OCI-LY3 (cell line): Measurements from ENCODE around the gene EGLN1.
A peak's percentile ranks its signal among the peaks of the same experiment; 100 is the strongest.

Experiments
- EZH2phosphoT487 ChIP-seq: fragments of 200-600 bp; shearing (Covaris generic); IDR thresholded peaks from 2 replicates; pipeline ENCODE4 v1.6.1; 2018; ENCODE audit warnings: antibody characterized with exemption, mixed run types, low read depth
- TF ChIP-seq, protein P1 (sequence below): fragments of 200-600, 300-600 bp; sonication (generic); IDR thresholded peaks from 2 replicates; pipeline ENCODE4 v1.5.1; 2014; ENCODE audit warnings: antibody characterized with exemption, low read length, low read depth

DNA sequence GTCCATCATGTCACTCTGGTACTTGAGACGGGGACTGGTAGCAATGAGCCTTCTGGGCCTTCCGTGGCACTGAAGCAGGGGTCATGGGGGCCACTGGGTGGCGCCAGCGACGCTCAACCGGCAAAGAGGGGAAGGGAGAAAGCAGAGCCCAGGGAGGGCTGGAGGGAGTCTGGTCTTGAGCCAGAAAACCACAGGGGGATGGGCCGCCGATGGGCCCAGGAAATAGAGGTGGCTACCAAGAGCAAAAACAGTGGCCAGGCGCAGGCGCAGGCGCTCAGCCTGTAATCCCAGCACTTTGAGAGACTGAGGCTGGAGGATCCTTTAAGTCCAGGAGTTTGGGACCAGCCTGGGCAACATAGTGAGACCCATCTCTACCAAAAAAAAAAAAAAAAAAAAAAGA lies 106.2 kb downstream of the EGLN1 start:
- TF ChIP-seq, protein P1, sequence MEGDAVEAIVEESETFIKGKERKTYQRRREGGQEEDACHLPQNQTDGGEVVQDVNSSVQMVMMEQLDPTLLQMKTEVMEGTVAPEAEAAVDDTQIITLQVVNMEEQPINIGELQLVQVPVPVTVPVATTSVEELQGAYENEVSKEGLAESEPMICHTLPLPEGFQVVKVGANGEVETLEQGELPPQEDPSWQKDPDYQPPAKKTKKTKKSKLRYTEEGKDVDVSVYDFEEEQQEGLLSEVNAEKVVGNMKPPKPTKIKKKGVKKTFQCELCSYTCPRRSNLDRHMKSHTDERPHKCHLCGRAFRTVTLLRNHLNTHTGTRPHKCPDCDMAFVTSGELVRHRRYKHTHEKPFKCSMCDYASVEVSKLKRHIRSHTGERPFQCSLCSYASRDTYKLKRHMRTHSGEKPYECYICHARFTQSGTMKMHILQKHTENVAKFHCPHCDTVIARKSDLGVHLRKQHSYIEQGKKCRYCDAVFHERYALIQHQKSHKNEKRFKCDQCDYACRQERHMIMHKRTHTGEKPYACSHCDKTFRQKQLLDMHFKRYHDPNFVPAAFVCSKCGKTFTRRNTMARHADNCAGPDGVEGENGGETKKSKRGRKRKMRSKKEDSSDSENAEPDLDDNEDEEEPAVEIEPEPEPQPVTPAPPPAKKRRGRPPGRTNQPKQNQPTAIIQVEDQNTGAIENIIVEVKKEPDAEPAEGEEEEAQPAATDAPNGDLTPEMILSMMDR = peak; percentile 92
- TF ChIP-seq EZH2phosphoT487 = no peak
